HG03097 (cell line): Measurements from ENCODE around the gene GLIS1.

Source experiments
- ATAC-seq: cut with Tn5 transposase; IDR thresholded peaks from one replicate; pipeline ENCODE4 v1.9.1; 2021; ENCODE audit not compliant: unreplicated experiment, low FRiP score

Gene GLIS1

DNA sequence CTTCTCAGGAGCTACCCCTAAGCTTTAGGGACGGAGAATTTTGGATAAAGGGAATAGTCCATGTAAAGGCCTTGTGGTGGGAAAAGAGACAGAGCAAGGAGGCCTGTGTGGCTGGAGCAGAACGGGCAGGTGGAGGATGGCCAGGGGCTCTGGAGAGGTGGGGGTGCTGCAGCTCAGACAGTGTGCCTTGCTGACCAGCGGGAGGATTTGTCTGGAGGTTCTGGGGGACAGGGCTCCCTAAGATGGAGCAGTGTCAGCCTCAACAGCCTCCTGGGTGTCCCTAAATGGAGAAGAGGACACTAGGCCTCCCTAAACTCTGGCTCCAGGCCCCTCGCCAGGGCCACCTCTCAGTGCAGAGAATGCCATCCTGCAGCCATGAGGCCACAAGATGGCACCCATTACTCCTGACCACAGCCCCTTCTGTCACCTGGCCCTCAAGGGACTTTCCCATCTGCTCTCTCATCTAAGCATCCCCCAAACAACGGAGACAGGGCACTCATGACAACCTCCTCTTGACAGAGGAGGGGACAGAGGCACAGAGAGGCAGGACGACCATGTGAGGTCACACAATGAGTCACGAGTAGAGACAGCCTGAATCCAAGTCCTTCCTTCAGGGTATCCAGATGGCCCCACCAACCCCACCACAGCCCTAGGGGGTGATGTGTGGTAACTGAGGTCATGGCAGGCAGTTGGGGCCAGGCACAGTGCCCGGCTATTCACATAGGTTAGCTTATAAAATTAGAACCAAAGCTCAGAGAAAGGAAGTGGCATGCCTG is 185.0 kb downstream of the GLIS1 start:
- ATAC-seq, result no peak

DNA sequence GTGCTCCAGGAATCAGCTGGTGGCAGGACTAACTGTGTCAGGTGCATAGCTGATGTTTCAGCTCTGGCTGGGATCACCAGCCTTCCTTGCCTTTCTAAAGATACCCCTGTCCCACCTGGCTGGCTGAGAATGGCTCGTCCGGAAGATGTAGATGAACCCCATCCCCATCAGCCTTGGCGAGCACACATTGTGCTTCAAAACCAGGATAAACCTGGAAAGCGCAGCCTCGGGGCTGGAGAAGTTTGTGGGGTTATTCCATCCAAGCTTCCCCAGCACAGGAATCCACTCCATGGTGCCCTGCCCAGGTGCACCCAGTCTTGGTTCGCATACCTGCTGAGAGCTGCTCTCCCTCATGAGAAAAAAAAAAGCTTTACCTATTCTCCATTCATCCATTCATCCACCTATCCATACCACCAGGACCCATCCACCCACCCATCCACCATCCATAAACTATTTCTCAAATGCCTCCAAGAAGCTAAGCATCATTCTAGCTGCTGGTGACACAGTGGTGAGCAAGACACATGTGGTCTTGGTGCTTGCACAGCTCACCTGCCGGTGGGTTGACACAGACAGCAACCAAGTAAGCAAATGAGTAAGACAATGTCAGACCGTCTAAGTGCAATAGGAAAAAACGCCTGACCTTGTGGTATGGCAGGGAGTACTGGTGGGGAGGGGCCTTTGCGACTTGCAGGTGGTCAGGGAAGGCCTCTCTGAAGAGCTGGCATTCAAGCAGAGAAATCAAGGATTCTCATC is 185.8 kb downstream of the GLIS1 start:
- ATAC-seq, result no peak

DNA sequence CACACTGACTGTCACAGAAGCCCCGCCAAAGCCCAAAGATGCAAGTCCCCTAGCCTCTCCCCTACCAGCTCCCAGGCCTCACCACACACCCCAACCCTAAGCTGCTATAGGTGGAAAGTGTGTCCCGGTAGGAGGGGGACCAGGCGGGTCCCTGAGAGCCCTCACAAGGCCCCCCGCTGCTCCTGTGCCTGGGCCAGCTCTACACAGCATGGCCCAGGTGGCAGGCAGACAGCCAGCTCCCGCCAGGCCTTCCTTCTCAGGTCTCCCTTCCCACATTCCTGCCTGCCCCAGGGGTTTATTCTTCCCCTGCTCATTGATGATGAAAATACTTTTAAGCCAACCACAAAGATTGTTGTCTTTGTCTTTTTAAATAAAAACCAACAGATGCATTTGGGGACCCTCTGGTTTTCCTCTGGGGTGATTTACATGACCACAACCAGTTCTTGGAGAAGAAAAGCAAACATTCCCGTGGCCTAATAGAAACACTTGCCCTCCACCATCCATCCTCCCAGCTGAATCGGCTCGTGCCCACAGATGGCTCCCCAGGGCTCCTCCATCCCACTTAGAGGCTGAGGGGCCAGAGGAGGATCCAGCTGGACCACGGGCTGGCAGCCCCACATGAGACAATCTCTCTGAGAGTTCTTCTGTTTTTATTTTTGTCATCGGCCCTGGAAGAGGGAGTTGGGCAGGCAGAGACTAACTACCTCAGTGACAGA is 186.7 kb downstream of the GLIS1 start:
- ATAC-seq, result no peak

DNA sequence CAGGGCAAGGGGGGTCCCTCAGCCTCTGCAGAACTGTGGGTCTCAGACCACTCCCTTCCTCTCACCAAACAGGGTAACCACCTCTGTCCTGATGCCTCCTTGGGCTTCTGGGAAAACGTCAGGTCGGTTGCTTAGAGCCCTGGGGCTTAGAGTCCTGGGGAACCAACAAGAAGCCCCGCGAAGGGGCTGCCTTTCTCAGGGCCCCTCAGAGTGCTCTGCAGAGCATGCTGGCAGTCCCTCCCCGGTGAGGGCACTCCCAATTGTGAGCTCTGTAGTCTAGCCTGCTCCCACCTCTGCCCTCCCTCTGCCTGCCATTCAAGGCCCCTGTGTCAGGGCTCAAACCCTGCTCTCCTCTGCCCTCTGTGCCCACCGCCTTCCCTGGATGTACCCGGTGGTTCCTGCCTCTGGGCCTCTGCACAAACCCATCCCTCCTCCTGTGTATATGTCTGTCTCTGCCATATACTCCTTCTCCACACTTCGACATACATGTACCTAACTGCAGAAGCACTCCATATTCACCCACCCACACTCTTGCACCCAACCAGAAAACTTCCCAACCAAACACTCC is 187.5 kb downstream of the GLIS1 start:
- no peak for ATAC-seq

DNA sequence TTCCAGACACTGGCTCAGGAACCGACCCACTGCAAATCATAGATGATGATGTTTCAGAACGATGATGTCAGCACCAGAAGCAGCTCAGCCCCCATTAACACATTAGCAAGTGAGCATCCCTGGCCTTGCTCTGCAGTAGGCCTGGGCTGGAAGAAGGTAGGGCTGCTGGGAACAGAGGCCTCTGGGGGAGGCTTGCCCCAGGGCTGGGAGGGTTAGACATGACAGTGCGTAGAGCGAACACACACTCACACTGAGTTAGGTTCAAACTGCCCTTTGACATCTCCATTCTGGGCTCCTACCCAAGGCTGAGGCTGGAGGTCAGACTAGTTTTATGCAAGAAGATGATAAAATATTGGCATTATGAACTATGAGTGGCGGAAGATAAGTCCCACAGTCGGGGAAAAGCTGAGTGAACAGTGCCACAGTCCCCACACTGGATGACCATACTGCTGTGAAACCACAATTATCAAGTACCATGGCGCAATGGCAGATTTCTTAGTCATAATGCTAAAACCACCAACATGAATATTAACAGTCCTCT is 188.7 kb downstream of the GLIS1 start:
- no peak for ATAC-seq

DNA sequence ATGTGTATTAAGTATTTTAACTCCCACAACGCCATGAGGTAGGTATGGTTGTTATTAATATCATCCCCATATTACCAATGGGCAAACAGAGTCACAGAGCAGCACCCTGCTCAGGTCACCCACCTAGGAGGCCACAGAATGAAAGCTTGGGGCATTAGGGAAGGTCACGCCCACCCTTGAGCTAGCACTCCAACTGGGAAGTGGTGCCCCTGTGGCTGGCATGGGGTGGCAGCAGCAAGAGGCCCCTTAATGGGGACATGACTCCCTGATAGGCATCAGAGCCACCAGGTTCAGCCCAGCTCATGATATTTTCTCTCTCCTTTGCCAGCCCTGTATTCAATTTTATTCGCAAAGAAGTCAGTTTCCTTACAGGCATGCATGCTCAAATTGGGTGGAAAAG is 189.2 kb downstream of the GLIS1 start:
- ATAC-seq, result no peak

DNA sequence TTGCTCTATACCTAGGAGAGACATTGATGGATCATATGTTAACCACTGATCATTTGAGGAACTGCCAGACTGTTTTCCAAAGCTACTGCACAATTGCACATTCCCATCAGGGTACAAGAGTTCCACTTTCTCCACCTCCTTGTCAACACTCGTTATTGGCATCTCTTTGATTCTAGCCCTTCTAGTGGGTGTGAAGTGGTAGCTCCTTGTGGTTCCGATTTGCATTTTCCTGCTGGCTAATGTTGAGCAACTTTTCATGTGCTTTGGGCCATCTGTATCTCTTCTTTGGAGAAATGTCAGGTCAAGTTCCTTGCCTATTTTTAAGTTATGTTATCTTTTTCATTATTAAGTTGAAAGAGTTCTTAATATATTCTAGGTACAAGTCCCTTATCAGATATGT is 189.7 kb downstream of the GLIS1 start:
- no peak for ATAC-seq

DNA sequence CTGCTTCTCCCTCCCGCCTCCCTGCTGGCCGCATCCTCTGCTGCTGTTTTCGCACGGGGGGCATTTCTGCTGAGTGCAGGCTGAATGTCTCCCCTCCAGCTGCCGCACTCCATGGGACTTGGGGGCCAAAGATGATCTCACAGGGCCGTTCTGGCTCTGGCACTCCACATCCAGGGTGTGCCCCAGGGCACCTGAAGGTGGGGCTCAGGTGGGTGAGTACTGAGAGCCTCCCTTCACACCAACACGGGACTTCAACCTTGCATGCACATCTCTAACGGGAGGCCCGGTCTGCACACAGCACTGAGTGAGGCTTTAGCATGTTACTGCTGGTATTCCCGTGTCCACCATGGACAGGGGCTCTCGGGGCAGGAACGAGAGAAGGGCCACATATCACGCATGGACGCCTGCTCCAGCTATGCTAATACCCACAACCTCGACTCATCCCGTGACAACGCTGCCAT is 190.9 kb downstream of the GLIS1 start:
- no peak for ATAC-seq

DNA sequence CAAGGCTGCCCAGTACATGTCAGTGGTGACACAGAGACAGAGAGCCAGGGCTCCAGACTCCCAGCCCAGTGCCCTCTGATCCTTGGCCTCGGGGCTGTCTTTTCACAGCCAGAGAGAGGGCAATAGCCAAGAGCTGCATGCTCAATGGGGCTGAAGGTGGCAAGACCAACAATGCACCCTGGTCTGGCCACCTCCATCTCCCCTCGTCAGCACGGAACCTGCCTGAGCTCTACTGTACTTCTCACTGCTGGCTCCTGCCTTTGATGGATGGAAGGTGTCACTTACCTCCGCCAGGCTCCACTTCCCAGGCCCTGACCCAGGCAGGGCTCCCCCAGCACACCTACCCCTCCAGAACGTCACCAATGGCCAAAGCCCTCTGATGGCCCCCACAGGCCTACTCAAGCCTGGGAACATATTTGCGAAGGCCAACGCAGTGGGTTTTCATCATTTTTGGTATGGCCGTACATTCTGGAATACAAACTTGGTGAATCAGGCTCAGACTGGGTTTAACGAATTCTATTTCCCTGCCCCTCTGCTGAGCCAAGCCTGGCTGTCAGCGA is 191.7 kb downstream of the GLIS1 start:
- ATAC-seq, result no peak

DNA sequence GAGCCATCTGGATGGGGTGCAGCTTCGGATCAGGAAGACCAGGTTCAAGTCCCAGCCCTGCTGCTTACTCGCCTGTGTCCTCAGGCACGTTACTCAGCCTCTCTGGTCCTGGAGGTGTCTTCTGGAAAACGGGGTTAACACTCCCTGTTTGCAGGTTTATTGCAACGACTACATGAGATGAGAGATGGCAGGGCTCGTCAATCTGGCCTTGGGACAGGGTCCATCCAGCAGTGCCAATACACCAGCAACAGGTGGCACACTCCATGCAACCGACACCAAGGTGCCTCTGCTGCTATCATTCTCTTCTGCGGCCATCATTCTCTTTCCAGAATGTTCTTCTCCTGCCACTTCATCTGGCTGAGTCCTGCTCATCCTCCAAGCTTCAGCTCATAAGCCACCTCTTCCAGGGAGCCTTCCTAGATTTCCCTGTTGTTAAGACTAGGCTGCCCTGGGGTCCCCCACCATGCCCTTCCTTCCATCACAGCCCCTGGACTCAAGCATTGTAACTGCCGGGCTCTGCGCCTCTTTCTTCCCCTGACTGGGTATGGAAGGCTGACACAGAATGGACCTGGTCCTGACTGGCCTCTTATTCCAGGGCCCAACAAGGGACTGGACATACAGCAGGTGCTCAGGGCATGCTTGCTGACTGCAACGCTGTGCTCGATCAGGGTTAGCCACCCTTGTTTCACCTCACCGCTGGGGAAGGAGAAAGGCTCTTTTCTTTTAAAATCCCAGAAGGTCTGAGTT is 192.4 kb downstream of the GLIS1 start:
- no peak for ATAC-seq

DNA sequence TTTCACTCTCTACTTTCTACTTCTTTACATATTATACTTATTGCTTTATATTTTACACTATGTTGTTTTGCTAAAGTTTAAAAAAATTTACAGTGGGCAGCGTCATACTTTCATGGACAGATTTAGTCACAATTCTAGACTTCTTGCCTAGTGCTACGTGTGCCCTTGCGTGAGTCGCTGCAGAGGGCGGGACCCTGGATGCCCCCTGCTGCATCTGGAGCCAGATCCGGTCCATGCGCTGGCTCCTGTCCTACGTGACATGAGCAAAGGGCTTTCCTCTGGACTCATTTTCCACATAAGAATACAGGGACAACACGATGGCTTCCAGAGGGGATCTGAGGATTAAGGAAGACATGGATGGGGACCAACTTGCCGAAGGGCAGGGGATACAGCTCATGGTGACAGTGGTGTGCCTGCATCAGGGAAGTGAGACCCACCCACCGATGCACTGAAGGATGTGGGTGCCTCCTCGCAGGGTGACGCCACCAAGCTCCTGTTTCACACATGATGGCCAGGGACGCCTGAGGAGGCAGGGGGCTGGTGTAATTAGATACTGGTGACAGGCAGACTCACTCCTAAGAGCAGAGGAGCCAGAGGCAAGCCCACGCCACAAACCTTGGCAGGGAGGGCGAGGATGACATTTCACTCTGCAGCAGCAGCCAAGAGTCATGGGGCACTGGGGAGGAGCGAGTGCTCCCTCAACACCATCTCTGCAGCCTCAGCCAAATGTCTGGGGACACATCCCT is 193.1 kb downstream of the GLIS1 start:
- no peak for ATAC-seq

DNA sequence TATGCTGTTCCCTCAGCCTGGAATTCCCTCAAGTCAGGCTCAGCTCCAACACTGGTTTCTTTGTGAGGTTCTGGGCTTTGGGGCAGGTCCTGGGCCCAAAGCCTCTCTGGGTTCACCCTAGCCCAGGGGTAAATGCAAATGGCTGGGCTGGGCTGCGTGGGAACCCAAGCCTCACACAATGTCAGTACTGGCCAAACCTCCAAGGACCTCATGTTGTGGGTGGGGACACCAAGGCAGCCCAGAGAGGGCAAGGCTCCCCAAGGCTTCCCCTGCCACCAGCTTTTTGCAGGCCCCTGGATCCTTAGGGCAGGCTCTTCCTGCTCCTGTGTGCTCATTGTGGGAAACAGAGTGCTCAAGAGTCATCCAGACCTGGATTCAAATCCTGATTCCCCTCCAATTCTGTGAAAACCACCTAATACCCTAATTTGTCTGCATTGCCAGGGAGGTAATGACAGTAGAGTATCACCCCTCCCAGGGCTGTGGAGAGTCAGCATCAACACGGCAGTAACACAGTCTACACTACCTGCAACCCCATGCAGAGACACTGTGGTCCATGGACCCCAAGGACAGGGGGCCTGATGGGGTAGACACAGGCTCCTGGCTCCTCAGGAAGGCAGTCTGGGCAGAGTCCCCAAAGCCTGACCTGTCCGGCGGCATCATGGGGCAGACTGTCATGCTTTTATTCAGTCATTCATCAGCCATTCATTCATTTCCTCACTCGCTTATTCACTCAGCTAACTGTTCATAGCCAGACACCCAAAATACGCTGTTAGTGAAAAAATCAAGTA is 194.0 kb downstream of the GLIS1 start:
- no peak for ATAC-seq

DNA sequence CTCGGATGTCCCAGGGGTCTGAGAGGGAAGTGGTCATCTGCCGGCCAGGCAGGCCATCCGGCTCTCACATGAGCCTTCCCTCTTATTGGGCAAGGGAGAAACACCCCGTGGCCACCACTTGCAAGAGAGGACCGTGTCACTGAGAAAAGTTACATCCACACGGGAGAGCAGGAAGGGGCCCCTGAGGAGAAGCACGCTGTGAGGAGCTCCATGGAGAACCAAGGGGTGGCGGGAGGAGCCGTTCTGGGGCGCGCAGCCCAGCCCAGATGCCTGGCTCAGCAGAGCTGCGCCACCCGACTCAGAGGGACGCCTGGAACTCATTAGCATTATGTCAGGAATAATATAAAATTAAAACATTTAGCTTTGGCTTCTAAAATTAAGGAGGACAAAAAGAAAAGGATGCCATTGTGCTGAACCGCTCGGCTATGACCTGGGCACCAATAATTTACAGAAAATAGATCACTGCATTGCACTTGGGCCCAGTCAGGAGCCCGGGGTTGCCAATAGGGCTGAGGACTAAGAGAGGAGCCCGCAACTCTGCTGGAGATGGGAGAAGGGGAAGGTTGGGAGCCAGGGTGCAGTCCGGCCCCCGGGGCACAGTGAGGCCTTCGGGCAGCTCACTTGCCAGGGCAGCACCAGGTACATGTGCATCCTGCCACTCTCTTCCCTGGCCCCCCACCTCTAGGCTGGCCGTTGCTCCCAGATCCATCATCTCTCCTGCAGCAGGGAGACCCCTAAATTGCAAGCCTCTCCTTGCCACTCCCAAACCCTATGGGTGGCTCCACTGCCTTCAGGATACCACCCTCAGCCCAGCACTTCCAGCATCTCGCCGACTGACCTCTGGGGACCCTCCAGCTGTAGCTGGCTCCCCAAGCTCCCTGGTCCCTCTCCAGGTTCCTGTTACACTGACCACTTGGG is 194.9 kb downstream of the GLIS1 start:
- ATAC-seq, result no peak

DNA sequence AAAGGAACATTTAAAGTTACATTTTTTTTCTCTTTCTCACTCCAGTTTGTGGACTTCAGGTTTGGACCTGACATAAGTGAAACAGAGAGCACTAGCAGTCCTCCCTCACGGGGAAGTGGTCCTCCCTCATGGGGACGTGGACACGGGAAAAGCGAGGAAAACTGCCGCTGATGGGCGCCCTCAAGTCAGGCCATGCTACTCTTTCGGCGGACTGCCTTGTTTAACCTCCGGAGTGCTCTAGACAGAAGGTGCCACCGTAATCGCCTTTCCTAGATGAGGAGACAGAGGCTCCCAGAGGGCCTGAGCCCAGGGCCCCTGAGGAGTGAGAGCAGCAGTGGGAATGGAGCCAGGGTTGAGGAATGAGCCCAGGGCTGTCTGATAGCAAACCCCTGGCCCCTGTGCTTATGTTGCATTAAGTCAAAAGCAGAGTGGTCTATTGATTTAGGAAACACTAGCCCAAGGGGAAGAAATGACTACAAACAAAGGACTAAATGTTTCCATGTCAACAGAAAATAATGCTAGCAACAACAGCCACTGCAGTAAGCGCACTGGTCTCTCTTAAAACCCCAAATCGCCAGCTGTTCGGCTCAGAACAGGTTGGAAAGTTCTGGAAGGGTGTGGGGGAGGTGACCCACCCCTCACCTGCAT is 195.7 kb downstream of the GLIS1 start:
- no peak for ATAC-seq

DNA sequence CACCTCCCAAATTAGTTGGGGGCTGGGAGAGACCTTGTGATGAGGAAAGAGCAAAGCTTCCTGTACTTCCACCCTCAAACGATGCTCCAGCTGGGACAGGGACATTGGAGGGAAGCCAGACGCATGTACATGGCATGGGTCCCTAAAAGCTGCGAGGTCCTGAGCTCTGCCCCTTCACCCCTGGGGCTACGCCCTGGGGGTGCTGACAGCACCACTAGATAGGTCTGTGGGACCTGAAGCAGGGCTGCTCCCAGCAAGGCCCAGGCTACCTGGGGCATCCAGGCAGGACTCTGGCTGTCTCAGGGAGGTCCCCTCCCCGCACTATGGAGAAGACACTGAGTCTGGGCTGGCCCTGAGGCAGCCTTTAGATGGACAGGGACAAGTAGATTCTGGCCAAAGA is 196.4 kb downstream of the GLIS1 start:
- no peak for ATAC-seq

DNA sequence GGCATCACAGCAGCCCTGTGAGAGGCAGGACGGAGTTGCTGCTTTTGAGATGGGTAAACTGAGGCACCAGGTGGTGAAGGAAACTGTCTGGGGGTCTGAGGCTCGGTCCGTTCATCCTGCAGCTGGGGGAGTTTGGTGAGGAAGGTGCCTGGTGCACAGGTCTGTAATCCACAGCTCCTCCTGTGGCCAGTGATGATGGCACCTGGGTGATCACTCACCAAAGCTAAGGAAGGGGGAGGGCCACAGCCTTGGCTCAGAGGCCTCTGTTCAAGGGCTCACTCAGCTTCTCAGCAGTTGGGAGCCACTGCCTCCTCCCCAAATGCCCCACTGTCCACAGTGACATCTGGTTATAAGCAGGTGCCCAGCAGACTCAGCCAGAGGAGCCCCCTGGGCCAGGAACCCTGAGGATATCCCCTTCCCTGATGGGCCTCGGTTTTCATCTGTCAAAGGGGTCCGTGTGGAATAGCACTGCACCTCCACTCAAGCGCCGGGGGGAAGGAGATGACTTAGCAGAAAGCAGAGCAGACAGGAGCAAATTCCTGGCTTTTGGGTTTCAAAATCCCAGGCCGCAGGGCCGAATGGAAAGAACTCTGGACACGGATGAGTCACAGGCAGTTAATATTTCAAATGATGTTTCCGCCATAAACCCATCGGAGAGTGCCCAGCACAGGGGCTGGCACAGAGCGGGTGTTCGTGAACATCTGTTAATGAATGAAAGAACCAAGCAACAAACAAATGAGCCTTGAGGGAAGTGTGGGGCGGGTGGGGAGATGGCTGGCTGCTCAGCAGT is 197.0 kb downstream of the GLIS1 start:
- ATAC-seq, result no peak
